HepG2 (cell line): ENCODE data around the gene PHTF1. TPM values are rescaled to one million over a fixed set of nuclear protein-coding genes. Genes with fewer than 3 reads are reported as not detected.

ENCODE experiments used
- ATAC-seq: fragments of 200-7000 bp; cut with Tn5 transposase; 3 replicates; pipeline ENCODE4 v1.9.1; 2020; ENCODE audit warnings: mild to moderate bottlenecking, moderate library complexity
- BruUV-seq: library from RNA; stranded (reverse); fragments of 400-500 nt; replicated peaks from 2 replicates; lab custom pipeline; 2021; lab: Mats Ljungman, UMichigan
- CTCF ChIA-PET: fragments of 300-600 bp; formaldehyde crosslinking; extraction: SDS; loops from one replicate; lab custom pipeline; 2021; ENCODE audit warnings: low total read pairs, inconsistent platforms, low intra/inter-chr PET ratio; lab: Yijun Ruan, JAX
- POLR2A ChIA-PET: fragments of 350-600 bp; sonication (Branson Sonifier 250); formaldehyde crosslinking; loops from one replicate; lab custom pipeline; 2020; ENCODE audit warnings: antibody characterized with exemption, inconsistent platforms; lab: Yijun Ruan, JAX
- DNase-seq: peaks from one replicate; pipeline ENCODE4 v3.0.0-alpha.2; 2015; ENCODE audit warnings: low spot score
- FAIRE-seq: peaks from 3 replicates; lab custom pipeline; 2011; peaks lifted over from hg19 to GRCh38; lab: Jason Lieb, UNC
- H2AFZ ChIP-seq: one replicate; pipeline ENCODE4 v1.6.1; 2011; ENCODE audit warnings: low read length, inconsistent platforms
- H3K27ac ChIP-seq: fragments of 300-600 bp; 3 replicates; pipeline ENCODE4 v1.8.0; 2011; ENCODE audit warnings: mixed run types, mild to moderate bottlenecking, mixed read lengths, low read length, inconsistent platforms; ENCODE audit not compliant: insufficient read depth; ENCODE audit errors: extremely low read length
- H3K27me3 ChIP-seq, 2 experiments: fragments of 200-600 bp in 1 of 2; 2 replicates in 1 of 2; 3 replicates in 1 of 2; pipeline versions ENCODE4 v1.6.0 to v1.8.0; 2011; ENCODE audit warnings: low read length in 2 of 2, mild to moderate bottlenecking in 2 of 2, moderate library complexity in 2 of 2, inconsistent platforms in 1 of 2; ENCODE audit not compliant: insufficient read depth in 2 of 2, control insufficient read depth in 1 of 2
- H3K36me3 ChIP-seq, 2 experiments: fragments of 200-600 bp in 1 of 2; replicated peaks in 1 of 2; 2 replicates in 1 of 2; 3 replicates in 1 of 2; pipeline versions ENCODE4 v1.5.1 to v1.8.0; 2011; ENCODE audit warnings: low read length in 2 of 2, inconsistent platforms in 1 of 2; ENCODE audit not compliant: insufficient read depth in 2 of 2, control insufficient read depth in 1 of 2
- H3K4me1 ChIP-seq: 2 replicates; pipeline ENCODE4 v1.5.1; 2012; ENCODE audit warnings: low read length, inconsistent platforms; ENCODE audit not compliant: insufficient read depth
- H3K4me2 ChIP-seq: 2 replicates; pipeline ENCODE4 v1.6.0; 2011; ENCODE audit warnings: low read depth, low read length, inconsistent platforms
- H3K4me3 ChIP-seq, 3 experiments: fragments of 200-600 bp in 1 of 3; sonication (generic), shearing (Covaris generic) in 1 of 3; replicated peaks in 1 of 3; 2 replicates each; pipeline ENCODE4 v1.5.1; 2011 to 2016; ENCODE audit warnings: low read length in 3 of 3, inconsistent platforms in 2 of 3, low read depth in 2 of 3, mild to moderate bottlenecking in 2 of 3, control low read depth in 1 of 3, mixed read lengths in 1 of 3; ENCODE audit not compliant: insufficient read depth in 1 of 3
- H3K79me2 ChIP-seq: one replicate; pipeline ENCODE4 v1.6.1; 2011; ENCODE audit warnings: low read length, inconsistent platforms; ENCODE audit not compliant: insufficient read depth
- H3K9ac ChIP-seq: 2 replicates; pipeline ENCODE4 v1.6.0; 2011; ENCODE audit warnings: mild to moderate bottlenecking, low read depth, low read length, inconsistent platforms; ENCODE audit not compliant: insufficient read depth
- H3K9me3 ChIP-seq: 2 replicates; pipeline ENCODE4 v1.5.1; 2012; ENCODE audit warnings: mild to moderate bottlenecking, low read length
- H4K20me1 ChIP-seq: 2 replicates; pipeline ENCODE4 v1.6.0; 2011; ENCODE audit warnings: inconsistent platforms, mild to moderate bottlenecking, low read length, moderate library complexity; ENCODE audit not compliant: insufficient read depth
- ADNP ChIP-seq: sonication (generic); formaldehyde crosslinking; IDR thresholded peaks from 2 replicates; pipeline ENCODE4 v1.4.0; 2020; ENCODE audit warnings: missing genetic modification reagents
- EEA1 ChIP-seq: sonication (generic); formaldehyde crosslinking; IDR thresholded peaks from 2 replicates; pipeline ENCODE4 v1.5.1; 2020; ENCODE audit warnings: mild to moderate bottlenecking, missing genetic modification reagents, borderline replicate concordance
- GRHL1 ChIP-seq: sonication (generic); formaldehyde crosslinking; conservative IDR thresholded peaks from 2 replicates; pipeline ENCODE4 v1.8.0; 2022; ENCODE audit warnings: missing genetic modification reagents
- KAT2B ChIP-seq: fragments of 150-350 bp; IDR thresholded peaks from 2 replicates; pipeline ENCODE4 v1.6.1; 2014; ENCODE audit warnings: low read depth, low read length, borderline replicate concordance
- RFX3 ChIP-seq: IDR thresholded peaks from 2 replicates; pipeline ENCODE4 v1.6.1; 2016; ENCODE audit warnings: missing biosample characterization, missing genetic modification reagents
- SNAPC5 ChIP-seq: sonication (generic); formaldehyde crosslinking; IDR thresholded peaks from 2 replicates; pipeline ENCODE4 v1.8.1; 2023; ENCODE audit warnings: mild to moderate bottlenecking, missing genetic modification reagents, borderline replicate concordance
- TOE1 ChIP-seq: sonication (generic); formaldehyde crosslinking; IDR thresholded peaks from 2 replicates; pipeline ENCODE4 v1.4.0; 2020; ENCODE audit warnings: mild to moderate bottlenecking, missing genetic modification reagents
- ZHX2 ChIP-seq, 2 experiments: sonication (generic) in 1 of 2; formaldehyde crosslinking in 1 of 2; IDR thresholded peaks; 2 replicates each; pipeline versions ENCODE4 v1.6.1 to v1.9.0; 2014 to 2022; ENCODE audit warnings: antibody characterized with exemption in 1 of 2, borderline replicate concordance in 1 of 2, inconsistent platforms in 1 of 2, low read depth in 1 of 2, missing genetic modification reagents in 1 of 2
- ZNF468 ChIP-seq: sonication (generic); formaldehyde crosslinking; IDR thresholded peaks from 2 replicates; pipeline ENCODE4 v1.8.0; 2022; ENCODE audit warnings: mild to moderate bottlenecking, moderate library complexity, missing genetic modification reagents
- ZNF800 ChIP-seq: sonication (generic); formaldehyde crosslinking; IDR thresholded peaks from 2 replicates; pipeline ENCODE4 v1.4.0; 2020; ENCODE audit warnings: missing genetic modification reagents
- WGBS: methylation state at CpG from one replicate; pipeline ENCODE4 v1.1.6; 2017; ENCODE audit warnings: low lambda C conversion rate; 5-methylcytosine and 5-hydroxymethylcytosine counted together
- in situ Hi-C: cut with HindIII; loops from 2 replicates; pipeline ENCODE4 v1.10.0; 2017; ENCODE audit warnings: low pct_unique_long_range_greater_than_20kb; ENCODE audit not compliant: extremely low pct_ligation_motif_present
- intact Hi-C: fragments of 100-400 bp; cut with micrococcal nuclease; formaldehyde crosslinking; loops from one replicate; pipeline ENCODE4 v1.10.0; 2022; ENCODE audit not compliant: unreplicated experiment
- polyA plus RNA-seq, 8 experiments: library from polyadenylated mRNA; depleted of rRNA in 3 of 8; stranded (reverse) in 7 of 8; unstranded in 1 of 8; fragments of >200 nt; fragmentation: Illumina TruSeq in 4 of 8; extraction: Trizol in 4 of 8; gene quantifications; 2 replicates each; pipeline versions ENCODE4 v1.2.1 to v1.2.3, GENCODE V29; 2011 to 2016; ENCODE audit warnings: low read depth in 4 of 8, missing spikeins in 1 of 8, mixed read lengths in 1 of 8; ENCODE audit not compliant: insufficient read depth in 1 of 8
- total RNA-seq, 5 experiments: library from RNA; depleted of rRNA; stranded (reverse); fragments of >200 nt; fragmentation: Illumina TruSeq; extraction: Trizol; gene quantifications; 2 replicates each; pipeline ENCODE4 v1.2.3, GENCODE V29; 2016; ENCODE audit warnings: low read depth in 1 of 5

Gene PHTF1
- total and polyA plus RNA-seq, 2 of the 13 experiments (the other 11 are each of a cell fraction or from before 2014, with no cell fraction given), result 5.0 to 19.7 TPM

- intact Hi-C loops (loop anchor here (10.0 kb wide), 1 partner anchor 215 kb away; no protein-coding TSS in a partner anchor), in situ Hi-C loops (loop anchor here (25.0 kb wide), 1 partner anchor 183 kb away; no protein-coding TSS in a partner anchor)
- Histone ChIP-seq H3K9ac (no peak overlapping the region), H3K79me2 (no peaks in the 10 kb centered on the region), H3K9me3 (no peaks in the 10 kb centered on the region), H3K36me3 (peaks cover 1 to 13% of the 10 kb centered on the region in 2 experiments; a peak in 3 of 5 replicates), H3K27ac (no peak overlapping the region), H3K4me1 (0 out of 2 replicates have a peak, but pooled peaks cover 5% of the 10 kb centered on the region), H4K20me1 (no peaks in the 10 kb centered on the region), H3K27me3 (no peaks in the 10 kb centered on the region), H2AFZ (no peak overlapping the region), H3K4me3 (no peak overlapping the region), H3K4me2 (no peak overlapping the region)
- WGBS, result 92% methylated on average over 1 of the region's 1 CpG
- ChIA-PET CTCF (no interaction called here), POLR2A (no interaction called here)
- DNase-seq (no peak), FAIRE-seq (no peak), ATAC-seq (no peak)
- no peak for TF ChIP-seq KAT2B
- TF ChIP-seq SNAPC5 (CRISPR knock-in tag), result no peak
- TF ChIP-seq ZHX2 (IDR thresholded peaks at IDR 0.05; ENCODE audit: low read depth), result no peak
- no peak for TF ChIP-seq ZHX2 (CRISPR knock-in tag; IDR thresholded peaks at IDR 0.05; ENCODE audit: borderline replicate concordance)
- TF ChIP-seq EEA1 (CRISPR knock-in tag), result no peak
- TF ChIP-seq TOE1 (CRISPR knock-in tag), result no peak
- no peak for TF ChIP-seq ZNF800 (CRISPR knock-in tag)
- TF ChIP-seq GRHL1 (CRISPR knock-in tag), result no peak
- no peak for TF ChIP-seq RFX3 (CRISPR knock-in tag)
- no peak for TF ChIP-seq ZNF468 (CRISPR knock-in tag)
- TF ChIP-seq ADNP (CRISPR knock-in tag), result no peak
- no TSS peak for BruUV-seq
Observed at GRCh38 chr1:113669988-113670387, 89.3 kb downstream of the PHTF1 start.
